ENCODE measurements around the gene FBXO15.

Gene FBXO15

GRCh38 chr18:74141667-74142066 lies 6.0 kb downstream of the FBXO15 start:
- ChIA-PET POLR2A (no interaction called here), CTCF (interaction anchor here (0.9 to 1.0 kb wide), 2 partner anchors 101 to 352 kb away, joined by 3 to 4 read pairs; no protein-coding TSS in a partner anchor)
- Histone ChIP-seq H3K4me1 (ENCODE audit: control insufficient read depth, insufficient read depth, low read length) (no peaks in the 10 kb centered on the region), H3K36me3 (ENCODE audit: control insufficient read depth in 2 of 2, insufficient read depth in 1 of 2, low read length in 2 of 2) (no peaks in the 10 kb centered on the region), H3K4me3 (ENCODE audit: low read depth, low read length) (no peak overlapping the region), H3K9me3 (ENCODE audit: control insufficient read depth, insufficient read depth, low read depth, low read length) (no peaks in the 10 kb centered on the region), H3K27ac (ENCODE audit: extremely low read depth, low read depth, low read length) (no peak overlapping the region)
- TF ChIP-seq KLF16 (tag by site-specific recombination; IDR thresholded peaks at IDR 0.05), result no peak
- no peak for TF ChIP-seq ZNF184 (tag by site-specific recombination; IDR thresholded peaks at IDR 0.05)
- no peak for TF ChIP-seq ZNF600 (tag by site-specific recombination; IDR thresholded peaks at IDR 0.05)
- TF ChIP-seq GLI4 (tag by site-specific recombination; IDR thresholded peaks at IDR 0.05), result no peak

- H3K27ac ChIP-seq (ENCODE audit: extremely low read depth, low read depth, low read length), result no peak overlapping the region
- H3K36me3 ChIP-seq (ENCODE audit: control insufficient read depth in 2 of 2, insufficient read depth in 1 of 2, low read length in 2 of 2), result no peaks in the 10 kb centered on the region
- TF ChIP-seq ZNF2 (tag by site-specific recombination; IDR thresholded peaks at IDR 0.05) (no peak), ZNF146 (tag by site-specific recombination; IDR thresholded peaks at IDR 0.05) (no peak), ZNF335 (tag by site-specific recombination; conservative IDR thresholded peaks at IDR 0.05) (no peak)
- H3K4me1 ChIP-seq (ENCODE audit: control insufficient read depth, insufficient read depth, low read length), result no peaks in the 10 kb centered on the region
- H3K9me3 ChIP-seq (ENCODE audit: control insufficient read depth, insufficient read depth, low read depth, low read length), result no peaks in the 10 kb centered on the region
- ChIA-PET POLR2A (no interaction called here), CTCF (interaction anchor here (0.9 to 1.0 kb wide), 2 partner anchors 95 to 100 kb away, joined by 4 read pairs; no protein-coding TSS in a partner anchor)
- H3K4me3 ChIP-seq (ENCODE audit: low read depth, low read length), result no peak overlapping the region
Observed at GRCh38 chr18:74140582-74140981, 7.1 kb downstream of the FBXO15 start.

- TF ChIP-seq ZNF560 (tag by site-specific recombination; IDR thresholded peaks at IDR 0.05; ENCODE audit: borderline replicate concordance) (no peak), ZNF211 (tag by site-specific recombination; IDR thresholded peaks at IDR 0.05; ENCODE audit: low read depth) (no peak), ZNF654 (tag by site-specific recombination; IDR thresholded peaks at IDR 0.05; ENCODE audit: low read depth) (no peak), BCL11A (tag by site-specific recombination; IDR thresholded peaks at IDR 0.05; ENCODE audit: low read depth) (no peak), ZNF621 (tag by site-specific recombination; IDR thresholded peaks at IDR 0.05) (no peak)
- no peaks in the 10 kb centered on the region for H3K9me3 ChIP-seq (ENCODE audit: control insufficient read depth, insufficient read depth, low read depth, low read length)
- H3K36me3 ChIP-seq (ENCODE audit: control insufficient read depth in 2 of 2, insufficient read depth in 1 of 2, low read length in 2 of 2), result no peaks in the 10 kb centered on the region
- H3K4me1 ChIP-seq (ENCODE audit: control insufficient read depth, insufficient read depth, low read length), result no peaks in the 10 kb centered on the region
- H3K27ac ChIP-seq (ENCODE audit: extremely low read depth, low read depth, low read length), result no peak overlapping the region
- ChIA-PET POLR2A (no interaction called here), CTCF (interaction anchor here (0.8 kb wide), 1 partner anchor 22 kb away, joined by 4 read pairs; no protein-coding TSS in a partner anchor)
- H3K4me3 ChIP-seq (ENCODE audit: low read depth, low read length), result no peak overlapping the region
Observed at GRCh38 chr18:74139888-74140287, 7.7 kb downstream of the FBXO15 start.

- ChIA-PET CTCF (interaction anchor here (0.8 kb wide), 1 partner anchor 22 kb away, joined by 4 read pairs; no protein-coding TSS in a partner anchor), POLR2A (no interaction called here)
- H3K36me3 ChIP-seq (ENCODE audit: control insufficient read depth in 2 of 2, insufficient read depth in 1 of 2, low read length in 2 of 2), result no peaks in the 10 kb centered on the region
- no peak overlapping the region for H3K4me3 ChIP-seq (ENCODE audit: low read depth, low read length)
- H3K9me3 ChIP-seq (ENCODE audit: control insufficient read depth, insufficient read depth, low read depth, low read length), result no peaks in the 10 kb centered on the region
- TF ChIP-seq RBAK (tag by site-specific recombination; IDR thresholded peaks at IDR 0.05) (no peak), ZNF157 (tag by site-specific recombination; IDR thresholded peaks at IDR 0.05) (no peak), ZNF214 (tag by site-specific recombination; IDR thresholded peaks at IDR 0.05; ENCODE audit: borderline replicate concordance) (no peak), ZNF473 (tag by site-specific recombination; IDR thresholded peaks at IDR 0.05) (no peak), ZNF658 (tag by site-specific recombination; IDR thresholded peaks at IDR 0.05) (no peak), ZNF776 (tag by site-specific recombination; IDR thresholded peaks at IDR 0.05; ENCODE audit: borderline replicate concordance) (no peak), SETDB1 (IDR thresholded peaks at IDR 0.05; ENCODE audit: insufficient read length, low read length) (no peak), YY2 (tag by site-specific recombination; IDR thresholded peaks at IDR 0.05) (no peak), ZNF416 (tag by site-specific recombination; IDR thresholded peaks at IDR 0.05) (no peak), ZBTB7A (tag by site-specific recombination; IDR thresholded peaks at IDR 0.05; ENCODE audit: low read depth) (no peak), ZNF610 (tag by site-specific recombination; IDR thresholded peaks at IDR 0.05; ENCODE audit: borderline replicate concordance) (no peak), CTCF (tag by site-specific recombination; IDR thresholded peaks at IDR 0.05) (no peak), ZSCAN18 (tag by site-specific recombination; IDR thresholded peaks at IDR 0.05) (no peak), ZFP37 (tag by site-specific recombination; IDR thresholded peaks at IDR 0.05) (no peak), ZNF596 (tag by site-specific recombination; IDR thresholded peaks at IDR 0.05) (no peak), KLF16 (tag by site-specific recombination; IDR thresholded peaks at IDR 0.05) (no peak), SALL2 (tag by site-specific recombination; IDR thresholded peaks at IDR 0.05; ENCODE audit: borderline replicate concordance) (no peak)
- no peak overlapping the region for H3K27ac ChIP-seq (ENCODE audit: extremely low read depth, low read depth, low read length)
- no peaks in the 10 kb centered on the region for H3K4me1 ChIP-seq (ENCODE audit: control insufficient read depth, insufficient read depth, low read length)
Observed at GRCh38 chr18:74139411-74139810, 8.2 kb downstream of the FBXO15 start.

Data from HEK293 (cell line).